HG02763 (cell line): ENCODE data around the gene RORC.
"Not testable (repeated sequence)": the region's sequence is repeated elsewhere in the genome, so short reads cannot be mapped to it uniquely, and the experiment has no call there.

Source experiments
- ATAC-seq: cut with Tn5 transposase; IDR thresholded peaks from one replicate; pipeline ENCODE4 v1.9.1; 2021; ENCODE audit warnings: mild to moderate bottlenecking, moderate library complexity; ENCODE audit not compliant: unreplicated experiment

Gene RORC

GRCh38 chr1:151807131-151807530, 24.5 kb downstream of the RORC start:
- ATAC-seq: no peak

- no peak for ATAC-seq
These were observed 25.4 kb downstream of the RORC start for GRCh38 chr1:151806170-151806569.

GRCh38 chr1:151805066-151805820, 26.4 kb downstream of the RORC start, which contains the start of gene LINGO4:
Gene LINGO4, minus strand, starts transcription at chr1:151805419. Its CDS starts 2,715 bp downstream, at chr1:151802704.
- ATAC-seq: no peak

GRCh38 chr1:151803915-151804314, 27.7 kb downstream of the RORC start:
- no peak for ATAC-seq

- ATAC-seq: no peak
These were observed 28.4 kb downstream of the RORC start for GRCh38 chr1:151803164-151803563.

GRCh38 chr1:151802372-151802771, 29.2 kb downstream of the RORC start:
- ATAC-seq: no peak

GRCh38 chr1:151801846-151802245, 29.8 kb downstream of the RORC start:
- ATAC-seq: no peak

GRCh38 chr1:151801310-151801820, 30.2 kb downstream of the RORC start:
- no peak for ATAC-seq

GRCh38 chr1:151800830-151801229, 30.8 kb downstream of the RORC start:
- ATAC-seq: no peak

GRCh38 chr1:151799179-151800022, 32.2 kb downstream of the RORC start:
- ATAC-seq: no peak

- ATAC-seq: no peak
These were observed 33.0 kb downstream of the RORC start for GRCh38 chr1:151798571-151798970.

GRCh38 chr1:151790940-151791651, 40.5 kb downstream of the RORC start:
- peak; percentile 7 for ATAC-seq

GRCh38 chr1:151790071-151790939, 41.3 kb downstream of the RORC start, which contains the start of gene TDRKH:
Gene TDRKH, minus strand, starts transcription at chr1:151790500. Its CDS starts 7,478 bp downstream, at chr1:151783022.
- peak; percentile 98 for ATAC-seq

- ATAC-seq: no peak
These were observed 43.9 kb downstream of the RORC start for GRCh38 chr1:151787689-151788088.

- no peak for ATAC-seq
These were observed 47.8 kb downstream of the RORC start for GRCh38 chr1:151783796-151784195.

- no peak for ATAC-seq
These were observed 48.9 kb downstream of the RORC start for GRCh38 chr1:151782741-151783140.

- not testable (repeated sequence) for ATAC-seq
These were observed 49.6 kb downstream of the RORC start for GRCh38 chr1:151782026-151782425.

- ATAC-seq: not testable (repeated sequence)
These were observed 50.9 kb downstream of the RORC start for GRCh38 chr1:151780736-151781135.

GRCh38 chr1:151779852-151780251, 51.8 kb downstream of the RORC start:
- no peak for ATAC-seq

- ATAC-seq: no peak
These were observed 54.3 kb downstream of the RORC start for GRCh38 chr1:151777317-151777716.
